Erythroblast (primary cell): ENCODE data around the gene VASH2.

Experiments
- GATA1 ChIP-seq: IDR thresholded peaks from 2 replicates; pipeline ENCODE4 v1.6.1; 2011; ENCODE audit warnings: low read depth, mild to moderate bottlenecking, control low read depth, low read length, moderate library complexity
- POLR2A ChIP-seq: IDR thresholded peaks from 2 replicates; pipeline ENCODE4 v1.6.1; 2011; ENCODE audit warnings: mild to moderate bottlenecking, low read length

DNA sequence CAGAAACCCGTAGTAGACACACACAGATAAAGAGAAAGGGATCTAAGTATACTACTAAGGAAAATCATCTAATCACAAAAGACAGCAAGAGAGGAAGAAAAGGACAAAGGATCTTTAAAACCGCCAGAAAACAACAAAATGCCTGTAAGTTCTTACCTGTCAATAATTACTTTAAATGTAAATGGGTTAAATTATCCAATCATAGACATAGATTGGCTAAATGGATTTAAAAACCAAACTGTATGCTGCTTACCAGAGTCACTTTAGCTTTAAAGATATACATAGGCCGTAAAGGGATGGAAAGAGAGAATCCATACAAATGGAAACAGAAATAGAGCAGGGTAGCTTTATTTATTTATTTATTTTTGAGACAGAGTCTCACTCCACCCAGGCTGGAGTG lies 48.3 kb upstream of the VASH2 start:
- TF ChIP-seq POLR2A, result no peak
- no peak for TF ChIP-seq GATA1
